Activated CD8-positive, alpha-beta memory T cell treated with anti-CD3 and anti-CD28 coated beads for 24 hours (primary cell): Measurements from ENCODE around the gene CRYGC.
"Not testable (repeated sequence)": the region's sequence is repeated elsewhere in the genome, so short reads cannot be mapped to it uniquely, and the experiment has no call there.

Experiments used
- DNase-seq: peaks from one replicate; pipeline ENCODE4 v3.0.0-alpha.2; 2020

Gene CRYGC

DNA sequence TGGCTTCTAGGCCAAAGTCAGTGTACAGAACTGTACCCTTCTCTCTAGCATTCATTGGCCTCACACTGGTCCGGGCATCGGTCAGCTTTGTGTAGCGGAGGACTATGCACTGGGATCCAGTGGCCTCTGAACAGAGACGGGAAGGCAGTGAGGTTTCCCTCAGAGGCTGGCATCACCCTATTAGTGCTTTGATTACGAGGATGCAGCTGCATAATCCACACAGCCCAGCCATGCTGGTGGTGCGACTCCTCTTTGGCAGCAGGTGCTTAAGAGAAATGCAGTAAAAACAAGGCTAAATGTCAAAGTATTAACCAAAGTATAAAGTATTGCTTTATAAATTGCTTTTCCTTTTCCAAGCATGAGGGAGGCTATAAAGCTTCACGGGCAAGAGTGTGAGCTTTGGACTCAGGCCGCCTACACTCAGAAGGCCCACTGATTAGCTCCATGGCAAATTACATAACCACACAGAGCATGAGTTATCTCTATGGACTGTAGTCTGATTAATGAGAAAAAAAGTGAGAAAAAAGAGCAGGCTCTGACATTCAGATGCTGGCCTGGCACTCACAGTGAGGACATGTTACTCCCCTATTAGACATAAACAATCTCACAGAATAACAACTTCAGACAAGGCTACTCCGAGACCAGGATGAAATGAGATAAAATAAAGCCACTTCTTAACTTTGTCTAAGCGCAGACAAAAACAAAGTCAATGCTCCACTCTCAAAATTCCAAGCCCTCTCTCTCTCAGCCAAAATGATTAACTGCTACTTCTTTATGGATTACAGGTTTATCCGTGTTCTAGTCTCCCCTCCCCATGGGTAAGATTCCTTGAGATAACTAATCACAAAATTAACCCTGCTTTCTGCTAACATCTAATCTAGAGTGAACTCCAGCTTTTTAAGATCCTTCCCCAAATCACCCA lies 6.4 kb upstream of the CRYGC start:
- no peak for DNase-seq

DNA sequence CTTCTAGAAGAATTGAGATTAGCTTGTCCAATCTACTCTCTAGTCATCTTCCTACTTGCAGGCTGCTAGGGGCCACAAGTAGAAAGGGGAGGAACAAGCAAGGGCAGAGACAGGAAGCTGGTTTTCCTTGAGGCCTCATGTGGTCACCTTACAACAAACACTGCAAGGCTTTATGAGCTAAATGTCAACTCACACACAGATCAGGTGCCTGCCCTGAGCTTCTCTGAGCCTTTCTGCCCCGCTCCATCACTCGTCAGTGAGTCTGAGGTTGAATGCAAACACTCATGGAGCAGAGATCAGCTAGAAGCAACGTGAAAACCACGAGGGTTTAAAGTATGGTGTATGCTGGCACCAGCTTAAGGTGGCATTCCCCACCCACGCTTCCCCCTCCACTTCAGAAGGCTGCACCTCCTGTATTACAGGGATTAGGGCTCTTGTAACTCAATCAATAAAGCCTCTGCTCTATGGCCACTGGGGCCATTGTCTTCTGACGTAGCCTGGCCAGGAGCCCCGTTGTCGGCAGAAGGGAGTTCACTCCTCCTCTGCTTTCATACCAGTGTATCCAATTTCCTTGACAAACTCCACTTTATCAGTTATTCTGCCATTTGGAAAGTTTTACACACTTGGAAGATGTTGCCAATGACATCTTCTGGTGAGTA lies 5.4 kb upstream of the CRYGC start:
- DNase-seq, result peak; percentile 59

DNA sequence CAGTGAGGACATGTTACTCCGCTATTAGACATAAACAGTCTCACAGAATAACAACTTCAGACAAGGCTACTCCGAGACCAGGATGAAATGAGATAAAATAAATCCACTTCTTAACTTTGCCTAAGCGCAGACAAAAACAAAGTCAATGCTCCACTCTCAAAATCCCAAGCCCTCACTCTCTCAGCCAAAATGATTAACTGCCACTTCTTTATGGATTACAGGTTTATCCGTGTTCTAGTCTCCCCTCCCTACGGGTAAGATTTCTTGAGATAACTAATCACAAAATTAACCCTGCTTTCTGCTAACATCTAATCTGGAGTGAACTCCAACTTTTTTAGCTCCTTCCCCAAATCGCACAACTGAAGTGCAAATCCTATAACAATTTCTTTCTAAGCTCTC lies 1.1 kb upstream of the CRYGC start:
- DNase-seq, result no peak

DNA sequence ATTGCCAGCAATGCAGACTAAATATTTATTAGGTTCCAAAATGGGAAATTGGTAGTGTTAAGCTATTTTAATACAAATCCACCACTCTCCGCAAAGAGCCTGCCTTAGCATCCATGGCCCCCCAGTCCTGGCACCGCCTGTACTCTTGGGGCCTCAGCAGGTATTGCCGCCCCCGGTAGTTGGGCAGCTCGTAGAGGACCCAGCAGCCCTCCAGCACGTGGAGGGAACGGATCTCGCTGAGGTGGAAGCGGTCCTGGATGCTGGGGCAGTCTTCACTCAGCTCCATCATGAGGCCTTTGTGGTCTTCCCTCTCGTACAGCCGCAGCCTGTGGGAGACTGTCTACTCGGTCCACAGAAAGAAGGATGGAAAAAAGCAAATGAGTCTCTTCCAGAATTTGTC lies 1.5 kb downstream of the CRYGC start:
- DNase-seq, result no peak

DNA sequence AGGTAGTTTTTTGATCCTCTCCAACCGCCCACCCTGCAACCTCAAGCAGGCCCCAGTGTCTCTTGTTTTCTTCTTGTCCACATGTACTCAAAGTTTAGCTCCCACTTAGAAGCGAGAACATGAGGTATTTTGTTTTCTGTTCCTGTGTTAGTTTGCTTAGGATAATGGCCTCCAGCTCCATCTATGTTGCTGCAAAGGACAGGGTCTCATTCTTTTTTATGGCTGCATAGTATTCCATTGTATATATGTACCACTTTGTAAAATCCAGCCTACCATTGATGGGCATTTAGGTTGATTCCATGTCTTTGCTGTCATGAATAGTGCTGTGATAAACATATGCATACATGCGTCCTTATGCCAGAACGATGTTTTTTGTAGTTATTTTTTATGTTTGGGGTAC lies 2.5 kb downstream of the CRYGC start:
- no peak for DNase-seq

DNA sequence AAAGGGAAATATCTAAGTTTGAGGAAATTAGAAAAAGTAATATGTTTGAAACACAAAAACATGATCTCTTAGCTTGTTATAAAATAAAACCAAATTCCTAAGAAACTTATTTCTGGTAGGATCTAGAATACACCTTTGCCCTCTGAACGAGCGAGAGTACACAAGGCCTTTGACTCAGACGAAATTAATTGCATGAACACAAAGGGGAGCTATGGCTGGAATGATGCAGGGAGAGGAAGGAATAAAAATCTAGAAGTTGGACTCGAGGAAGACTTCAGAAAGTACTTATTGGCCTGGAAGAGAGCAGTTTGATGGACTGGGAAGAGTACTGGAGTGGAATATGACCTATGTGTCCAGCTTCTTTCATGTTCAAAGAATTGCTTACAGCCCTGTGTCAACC lies 4.4 kb downstream of the CRYGC start:
- no peak for DNase-seq

DNA sequence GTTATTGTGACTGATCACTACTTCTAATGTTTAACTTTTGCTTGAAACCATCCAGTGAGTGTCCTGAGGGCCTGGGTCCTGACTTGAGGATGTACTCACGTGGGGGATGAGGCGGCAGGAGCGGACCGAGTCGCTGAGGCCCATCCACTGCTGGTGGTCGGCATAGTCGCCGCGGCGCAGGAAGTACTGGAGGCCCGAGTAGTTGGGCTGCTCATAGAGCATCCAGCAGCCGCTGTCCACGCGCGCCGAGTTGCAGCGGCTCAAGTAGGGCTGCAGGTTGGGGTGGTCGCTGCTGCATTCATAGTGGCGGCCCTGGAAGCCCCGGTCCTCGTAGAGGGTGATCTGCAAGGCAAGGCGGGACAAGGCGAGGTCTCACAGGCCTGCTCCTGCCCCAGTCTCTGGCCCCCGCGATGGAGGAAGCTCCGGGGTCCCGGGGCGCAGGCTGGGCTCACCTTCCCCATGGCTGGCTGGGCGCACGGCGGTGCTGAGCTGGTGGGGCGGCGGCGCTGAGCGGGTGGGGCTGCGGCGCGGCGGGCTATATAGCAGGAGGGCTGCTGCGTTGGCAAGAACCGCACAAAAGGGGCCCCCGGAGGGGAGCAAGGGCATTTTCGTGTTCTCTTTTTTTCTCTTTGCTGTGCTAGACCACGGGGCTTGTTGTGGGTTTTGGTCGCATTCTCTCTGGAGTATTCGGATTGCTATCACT lies 5.5 kb downstream of the CRYGC start, which contains the start of gene CRYGD:
TSS of gene CRYGD (minus strand) at position 512 of the 703 bp plus-strand sequence. CDS start at position 461, 51 bp downstream.
- peak; percentile 59 for DNase-seq

DNA sequence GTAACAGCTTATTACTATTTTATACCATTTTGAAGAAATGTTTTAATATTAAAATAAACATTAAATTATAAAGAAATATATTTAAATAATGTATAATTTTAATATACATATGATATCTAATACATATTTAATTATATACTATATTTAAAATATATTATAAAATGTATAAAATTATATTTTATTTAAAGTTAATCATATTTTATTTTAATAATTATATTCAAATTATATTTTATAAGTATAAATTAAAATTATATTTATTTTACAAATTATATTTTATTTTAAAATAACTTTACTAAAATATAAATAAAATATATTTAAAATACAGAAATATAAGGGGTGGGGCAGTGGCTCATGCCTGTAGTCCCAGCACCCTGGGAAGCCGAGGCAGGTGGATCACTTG lies 7.4 kb downstream of the CRYGC start:
- DNase-seq, result no peak

DNA sequence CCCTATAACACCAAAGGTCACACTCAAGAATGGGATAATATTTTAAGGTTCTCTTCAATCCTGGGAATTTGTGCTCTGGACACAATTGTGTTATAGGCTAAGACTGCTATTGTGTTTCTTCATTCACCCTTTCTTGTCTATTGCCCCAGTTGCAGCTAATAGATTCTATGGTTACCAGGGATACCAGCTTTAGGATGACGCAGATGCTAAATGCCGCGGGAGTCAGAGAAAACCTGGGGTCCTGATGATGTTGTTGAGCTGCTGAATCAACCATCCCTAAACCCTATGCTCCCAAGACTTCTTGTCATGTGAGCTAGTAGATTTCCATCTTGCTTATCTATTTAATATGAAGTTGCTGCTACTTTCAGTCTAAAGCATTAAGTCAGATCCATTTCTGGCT lies 10.7 kb downstream of the CRYGC start:
- no peak for DNase-seq

DNA sequence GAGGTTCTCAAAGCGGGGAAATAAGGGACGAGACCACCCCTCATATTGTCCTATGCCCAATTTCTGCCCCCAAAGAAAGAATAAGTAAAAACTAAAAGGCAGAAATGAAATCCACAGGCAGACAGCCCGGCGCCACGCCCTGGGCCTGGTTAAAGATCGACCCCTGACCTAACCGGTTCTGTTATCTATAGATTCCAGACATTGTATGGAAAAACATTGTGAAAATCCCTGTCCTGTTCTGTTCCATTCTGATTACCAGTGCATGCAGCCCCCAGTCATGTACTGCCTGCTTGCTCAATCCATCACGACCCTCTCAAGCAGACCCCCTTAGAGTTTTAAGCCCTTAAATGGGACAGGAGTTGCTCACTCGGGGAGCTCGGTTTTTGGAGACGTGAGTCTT lies 12.2 kb downstream of the CRYGC start:
- not testable (repeated sequence) for DNase-seq

DNA sequence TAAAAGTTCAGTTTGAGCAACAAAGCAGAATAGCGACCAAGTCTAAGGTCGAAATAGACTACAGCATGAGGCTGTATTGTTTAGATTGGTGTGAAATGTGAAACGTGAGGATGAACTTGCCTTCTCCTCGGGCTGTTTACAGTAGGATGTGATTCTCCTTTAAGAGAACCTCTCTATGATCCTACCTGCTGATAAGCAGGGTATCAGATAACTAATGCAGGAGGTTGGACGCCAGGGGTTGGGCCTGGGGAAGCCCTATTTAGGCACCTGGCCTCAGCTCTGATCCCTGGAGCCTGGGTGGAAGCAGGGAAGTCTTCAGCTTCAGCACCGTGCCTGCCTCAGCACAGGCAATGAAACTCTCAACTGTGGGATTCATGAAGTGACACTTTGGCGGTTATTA lies 16.7 kb downstream of the CRYGC start:
- peak; percentile 28 for DNase-seq

DNA sequence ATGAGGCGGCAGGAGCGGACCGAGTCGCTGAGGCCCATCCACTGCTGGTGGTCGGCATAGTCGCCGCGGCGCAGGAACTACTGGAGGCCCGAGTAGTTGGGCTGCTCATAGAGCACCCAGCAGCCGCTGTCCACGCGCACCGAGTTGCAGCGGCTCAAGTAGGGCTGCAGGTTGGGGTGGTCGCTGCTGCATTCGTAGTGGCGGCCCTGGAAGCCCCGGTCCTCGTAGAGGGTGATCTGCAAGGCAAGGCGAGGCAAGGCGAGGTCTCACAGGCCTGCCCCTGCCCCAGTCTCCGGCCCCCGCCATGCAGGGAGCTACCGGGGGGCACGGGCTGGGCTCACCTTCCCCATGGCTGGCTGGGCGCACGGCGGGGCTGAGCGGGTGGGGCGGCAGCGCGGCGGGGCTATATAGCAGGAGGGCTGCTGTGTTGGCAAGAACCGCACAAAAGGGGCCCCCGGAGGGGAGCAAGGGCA lies 17.3 kb downstream of the CRYGC start:
- peak; percentile 33 for DNase-seq

DNA sequence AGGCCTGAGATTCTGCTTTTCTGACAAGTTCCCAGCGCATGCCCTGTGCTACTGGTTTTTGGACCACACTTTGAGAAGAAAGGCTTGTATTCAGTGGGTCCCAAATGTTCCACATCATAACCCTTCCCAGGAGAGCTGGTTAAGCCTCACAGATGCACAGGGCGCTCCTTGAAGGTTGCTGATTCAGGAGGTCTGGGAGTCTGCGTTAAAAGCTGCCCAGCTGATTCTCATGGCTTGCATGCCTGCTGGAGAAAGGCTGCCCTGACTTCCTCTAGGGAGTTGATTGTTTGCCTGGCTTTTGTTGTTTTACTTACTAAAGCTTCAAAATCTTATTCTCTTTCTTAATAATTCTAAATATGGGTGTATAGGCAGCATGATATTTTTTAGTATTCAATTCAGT lies 26.0 kb downstream of the CRYGC start:
- peak; percentile 9 for DNase-seq

DNA sequence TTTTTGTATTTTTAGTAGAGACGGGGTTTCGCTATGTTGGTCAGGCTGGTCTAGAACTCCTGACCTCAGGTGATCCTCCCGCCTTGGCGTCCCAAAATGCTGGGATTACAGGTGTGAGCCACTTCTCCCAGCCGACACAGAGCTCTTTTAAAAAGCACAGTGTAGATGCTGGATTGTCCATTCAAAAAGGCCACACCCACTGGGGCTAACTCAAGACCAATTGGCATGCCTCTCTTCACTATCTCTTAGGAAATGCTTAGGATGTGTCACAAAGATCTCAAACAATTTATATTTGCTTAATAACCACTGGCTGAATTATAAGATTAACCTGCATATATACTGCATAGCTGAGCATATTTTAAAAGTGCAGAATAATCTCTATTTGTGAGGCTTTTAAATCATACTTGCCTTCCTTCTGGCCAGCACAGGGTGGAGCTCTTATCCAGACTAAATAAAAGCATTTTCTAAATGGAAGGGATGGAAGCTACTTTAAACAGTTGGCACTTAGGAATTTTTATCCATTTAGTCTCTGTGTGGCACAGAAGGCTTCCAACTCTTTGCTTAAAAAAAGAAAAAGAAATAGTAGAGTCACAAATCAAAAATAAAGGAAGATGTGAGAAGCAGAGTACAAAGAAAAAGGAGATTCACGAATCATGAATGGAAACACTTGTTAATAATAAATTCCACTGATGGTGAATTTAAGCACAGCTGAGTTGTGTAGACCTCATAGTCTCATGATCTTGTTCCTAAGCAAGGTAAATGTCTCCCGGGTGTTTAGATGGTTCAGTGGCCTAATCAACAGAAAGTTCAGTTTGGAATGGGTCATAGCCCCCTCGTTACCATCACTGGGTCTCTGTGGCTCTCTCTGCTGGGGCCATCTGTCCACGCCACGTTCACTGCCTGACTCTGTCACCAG lies 27.7 kb downstream of the CRYGC start:
- no peak for DNase-seq

DNA sequence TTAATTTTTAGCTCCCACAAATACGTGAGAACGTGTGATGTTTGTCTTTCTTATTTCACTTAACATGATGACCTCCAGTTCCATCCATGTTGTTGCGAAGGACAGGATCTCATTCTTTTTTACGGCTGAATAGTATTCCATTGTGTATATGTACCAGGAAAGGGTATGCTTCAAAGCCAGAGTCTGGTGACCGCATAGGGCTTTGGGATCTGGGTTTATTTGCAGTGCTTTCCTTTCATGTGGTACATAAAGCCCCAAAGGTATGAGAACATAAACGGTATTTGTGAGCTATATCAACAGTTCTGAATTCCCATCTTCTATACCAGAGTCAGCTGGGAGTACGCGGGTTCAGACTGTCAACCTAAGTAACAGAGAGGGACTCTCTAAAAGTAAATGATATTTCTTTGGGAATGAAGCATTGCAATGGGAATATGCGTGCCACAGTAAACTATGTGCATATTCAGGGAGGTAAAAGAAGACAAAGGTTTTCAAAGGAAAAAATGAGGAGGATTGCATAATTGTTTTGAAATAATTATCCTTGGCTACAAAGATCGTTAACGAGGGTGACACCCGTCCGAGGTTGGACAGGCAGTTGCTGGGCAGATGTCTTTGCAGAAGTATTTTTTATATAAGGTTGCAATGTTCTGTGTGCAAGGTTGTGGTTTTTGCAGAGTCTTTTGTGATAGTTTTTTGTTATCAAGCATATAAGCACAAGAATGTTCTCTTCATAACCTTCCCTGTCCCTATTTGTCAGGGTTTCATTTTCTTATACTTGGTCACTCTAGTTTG lies 29.8 kb downstream of the CRYGC start:
- peak; percentile 11 for DNase-seq

DNA sequence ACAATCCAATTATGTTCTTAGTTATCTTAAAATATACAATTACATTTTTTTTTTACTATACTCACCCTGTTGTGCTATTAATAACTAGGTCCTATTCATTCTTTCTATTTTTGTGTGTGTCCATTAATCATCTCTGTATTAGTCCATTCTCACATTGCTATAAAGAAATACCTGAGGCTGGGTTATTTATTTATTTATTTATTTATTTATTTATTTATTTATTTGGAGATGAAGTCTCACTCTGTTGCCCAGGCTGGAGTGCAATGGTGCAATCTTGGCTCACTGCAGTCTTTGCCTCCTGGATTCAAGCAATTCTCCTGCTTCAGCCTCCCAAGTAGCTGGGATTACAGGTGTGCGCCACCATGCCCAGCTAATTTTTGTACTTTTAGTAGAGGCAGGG lies 30.9 kb downstream of the CRYGC start:
- not testable (repeated sequence) for DNase-seq

DNA sequence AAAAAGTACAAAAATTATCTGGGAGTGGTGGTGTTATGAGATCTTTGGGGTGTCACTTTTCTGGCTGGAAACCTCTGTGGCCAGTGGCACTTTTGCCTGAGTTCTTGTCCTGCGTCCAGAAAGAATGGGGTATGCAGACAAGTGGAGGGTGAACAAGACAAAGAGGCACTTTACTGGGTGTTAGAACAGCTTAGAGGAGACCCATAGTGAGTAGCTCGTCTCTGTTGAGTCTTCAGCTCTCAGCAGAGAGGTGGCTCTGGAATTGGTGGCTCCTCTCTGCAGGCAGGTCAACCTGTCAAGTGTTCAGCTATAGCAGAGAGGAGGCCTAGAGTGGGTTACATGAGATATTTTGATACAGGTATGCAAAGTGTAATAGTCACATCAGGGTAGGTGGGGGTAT lies 31.4 kb downstream of the CRYGC start:
- peak; percentile 19 for DNase-seq

DNA sequence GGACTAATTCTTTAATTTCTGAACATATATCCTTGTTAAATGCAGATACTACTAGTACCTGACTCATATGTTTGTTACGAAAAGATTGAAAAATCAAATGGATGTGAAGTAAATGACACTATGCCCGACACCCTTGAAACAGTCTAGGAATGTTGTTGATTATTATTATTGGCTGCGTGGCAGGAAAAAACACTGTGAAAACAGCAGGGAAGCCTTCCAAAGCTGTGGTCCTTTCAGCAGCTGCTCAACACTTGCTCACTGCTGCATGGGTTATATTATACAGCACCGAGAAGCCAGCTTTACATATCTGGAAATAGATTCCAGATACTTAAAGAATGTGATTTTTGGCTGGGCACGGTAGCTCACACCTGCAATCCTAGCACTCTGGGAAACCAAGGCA lies 31.8 kb downstream of the CRYGC start:
- no peak for DNase-seq

DNA sequence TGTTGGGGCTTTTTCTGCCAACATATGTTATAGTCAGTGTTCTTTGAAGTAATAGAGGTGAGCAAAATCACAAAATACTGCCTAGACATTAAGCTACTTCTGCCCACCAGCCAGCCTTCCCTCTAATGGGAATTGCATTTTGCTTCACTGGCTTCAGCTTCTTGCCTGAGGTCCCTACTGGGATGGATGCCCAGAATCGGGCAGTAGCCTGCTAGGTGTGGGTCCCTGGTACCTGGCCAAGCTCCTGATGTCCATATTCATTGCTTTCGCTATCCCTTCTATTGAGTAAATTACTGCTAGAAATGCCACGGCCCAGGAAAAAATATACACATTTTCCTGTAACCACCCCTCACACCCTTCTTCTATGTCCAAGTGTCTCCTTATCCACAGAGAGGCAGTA lies 32.3 kb downstream of the CRYGC start:
- no peak for DNase-seq

DNA sequence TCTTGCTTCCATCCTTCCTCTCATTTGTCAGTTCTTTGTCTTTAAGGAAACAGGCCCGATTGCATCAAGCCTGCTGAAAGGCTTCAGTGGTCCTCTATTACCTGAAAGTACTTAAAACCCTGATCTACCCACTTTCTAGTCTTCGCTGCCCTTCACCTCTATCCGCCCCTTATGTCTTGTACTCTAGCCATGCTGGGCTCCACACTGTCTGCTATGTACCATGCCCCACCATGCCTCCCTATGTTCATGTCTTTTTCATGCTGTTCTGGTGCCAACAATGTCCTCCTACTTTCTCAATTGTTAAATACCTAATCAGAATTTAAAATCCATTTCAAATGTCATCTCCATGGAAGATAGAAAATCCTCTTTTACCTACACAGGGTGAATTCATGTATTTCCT lies 33.5 kb downstream of the CRYGC start:
- peak; percentile 5 for DNase-seq

DNA sequence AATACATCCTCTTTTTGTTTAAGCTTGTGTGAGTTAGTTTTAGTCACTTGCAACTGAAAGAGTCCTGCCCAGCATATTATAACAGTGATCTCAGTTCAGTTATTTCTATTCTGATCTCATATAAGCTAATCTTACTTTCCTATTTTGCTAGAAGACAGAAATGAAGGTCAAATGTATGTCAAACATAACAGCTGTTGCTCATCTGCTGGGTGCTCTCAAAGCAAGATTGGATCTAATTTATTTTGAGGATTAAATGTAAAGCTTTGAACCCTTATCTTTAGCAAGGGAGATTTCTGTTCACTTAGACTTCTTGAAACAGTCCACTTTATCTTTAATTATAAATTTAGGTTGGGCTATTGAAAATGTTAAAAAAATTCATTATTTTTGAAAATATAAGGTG lies 36.5 kb downstream of the CRYGC start:
- no peak for DNase-seq
